ENCODE measurements around the gene SNAPC4. TPM values are rescaled to one million over a fixed set of nuclear protein-coding genes. Genes with fewer than 3 reads are reported as not detected.

The SNAPC4 gene
- total and polyA plus RNA-seq, 9 of the 15 experiments (the other 6 are each of a cell fraction or from before 2014, with no cell fraction given): 0.21 to 21.8 (median 8.8) TPM

DNA sequence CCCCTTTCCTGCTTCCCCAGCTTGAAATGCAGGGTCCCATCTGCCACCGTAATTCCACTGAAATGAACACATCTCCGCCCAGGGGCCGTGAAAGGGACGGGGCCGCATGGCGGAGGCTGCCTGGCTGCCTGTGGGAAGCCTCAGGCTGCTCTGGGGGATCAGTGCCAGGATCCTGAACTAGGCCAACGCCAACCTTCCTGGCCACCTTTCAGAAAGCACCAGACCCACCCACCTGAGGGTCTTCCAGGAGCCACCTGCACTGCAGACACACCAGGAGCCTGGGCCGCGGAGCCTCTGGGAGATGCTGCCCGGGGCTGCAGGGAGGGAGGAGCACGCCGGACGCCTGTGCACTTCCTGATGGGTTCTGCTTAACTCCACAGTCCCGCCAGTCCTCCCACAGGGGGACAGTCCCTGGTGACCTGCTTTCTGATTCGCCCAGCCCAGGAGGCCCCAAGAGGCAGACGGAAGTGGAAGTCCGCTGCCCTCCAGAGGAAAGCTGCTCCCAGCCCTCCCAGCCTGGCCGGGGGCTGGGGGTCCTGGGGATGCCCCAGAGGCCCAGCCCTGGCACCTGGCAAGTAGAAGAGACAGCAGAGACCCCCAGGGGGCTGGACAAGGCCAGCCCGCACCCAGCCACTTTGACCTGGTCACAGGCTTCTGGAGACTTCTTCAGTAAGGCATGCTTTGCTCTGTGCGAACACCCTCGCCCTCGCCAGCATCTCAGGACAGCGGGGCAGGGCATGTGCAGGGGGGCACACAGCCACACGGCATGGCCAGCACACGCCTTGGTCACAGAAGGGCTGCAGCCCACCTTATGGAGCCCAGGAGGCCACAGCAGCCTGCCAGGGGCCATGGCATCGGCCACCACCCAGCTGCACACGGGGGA lies 26.4 kb downstream of the SNAPC4 start, which contains the start of gene CARD9 (continued):
- TF ChIP-seq ATF6 (CRISPR knock-in tag; IDR thresholded peaks at IDR 0.05) (no peak), SMAD2 (IDR thresholded peaks at IDR 0.05; ENCODE audit: low read depth, low read length) (no peak), RBM14 (IDR thresholded peaks at IDR 0.05; ENCODE audit: borderline replicate concordance, insufficient read depth, low read depth, low read length) (no peak), ZMIZ1 (IDR thresholded peaks at IDR 0.05; ENCODE audit: low read depth in 2 of 2, low read length in 2 of 2) (no peak), E2F1 (CRISPR knock-in tag; IDR thresholded peaks at IDR 0.05) (no peak), NRF1 (conservative IDR thresholded peaks at IDR 0.05 in 1 of 2, IDR thresholded peaks at IDR 0.05 in 1 of 2) (peak in 1 of 2 experiments; percentile 50; a peak in 3 of 4 replicates), SMC3 (conservative IDR thresholded peaks at IDR 0.05; ENCODE audit: insufficient read depth, low read depth, low read length) (no peak), ZBED1 (IDR thresholded peaks at IDR 0.05) (no peak), ZKSCAN3 (CRISPR knock-in tag; IDR thresholded peaks at IDR 0.05) (no peak)
- TF ChIP-seq, protein P1, sequence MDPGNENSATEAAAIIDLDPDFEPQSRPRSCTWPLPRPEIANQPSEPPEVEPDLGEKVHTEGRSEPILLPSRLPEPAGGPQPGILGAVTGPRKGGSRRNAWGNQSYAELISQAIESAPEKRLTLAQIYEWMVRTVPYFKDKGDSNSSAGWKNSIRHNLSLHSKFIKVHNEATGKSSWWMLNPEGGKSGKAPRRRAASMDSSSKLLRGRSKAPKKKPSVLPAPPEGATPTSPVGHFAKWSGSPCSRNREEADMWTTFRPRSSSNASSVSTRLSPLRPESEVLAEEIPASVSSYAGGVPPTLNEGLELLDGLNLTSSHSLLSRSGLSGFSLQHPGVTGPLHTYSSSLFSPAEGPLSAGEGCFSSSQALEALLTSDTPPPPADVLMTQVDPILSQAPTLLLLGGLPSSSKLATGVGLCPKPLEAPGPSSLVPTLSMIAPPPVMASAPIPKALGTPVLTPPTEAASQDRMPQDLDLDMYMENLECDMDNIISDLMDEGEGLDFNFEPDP (CRISPR knock-in tag; IDR thresholded peaks at IDR 0.05): no peak
